Cardiac muscle cell (in vitro differentiated cells and primary cell): ENCODE measurements around the gene FGF14. TPM values are rescaled to one million over a fixed set of nuclear protein-coding genes. Genes with fewer than 3 reads are reported as not detected.

Source experiments
- DNase-seq, 2 donors: peaks; one replicate each; pipeline versions ENCODE4 v3.0.0 to v3.0.0-alpha.2; 2010 to 2017; ENCODE audit warnings: low read depth in 1 of 2, low spot score in 1 of 2
- H3K27ac ChIP-seq: fragments of 200-600 bp; sonication (generic); 2 replicates; pipeline ENCODE4 v1.5.1; 2016
- H3K27me3 ChIP-seq: fragments of 200-600 bp; sonication (generic); 2 replicates; pipeline ENCODE4 v1.6.0; 2016; ENCODE audit warnings: control low read depth
- H3K36me3 ChIP-seq: fragments of 200-600 bp; sonication (generic); 2 replicates; pipeline ENCODE4 v1.5.1; 2016; ENCODE audit warnings: control low read depth
- H3K4me1 ChIP-seq: fragments of 200-600 bp; sonication (generic); 2 replicates; pipeline ENCODE4 v1.8.1; 2017; ENCODE audit warnings: low read depth, mild to moderate bottlenecking, mixed run types
- H3K4me3 ChIP-seq: fragments of 200-600 bp; sonication (generic); 2 replicates; pipeline ENCODE4 v1.5.1; 2016; ENCODE audit warnings: mild to moderate bottlenecking
- H3K9me3 ChIP-seq: fragments of 200-600 bp; sonication (generic); 2 replicates; pipeline ENCODE4 v1.5.1; 2017; ENCODE audit warnings: low read depth, mild to moderate bottlenecking, control low read depth
- CTCF ChIP-seq: IDR thresholded peaks from 2 replicates; pipeline ENCODE4 v1.5.1; 2012; ENCODE audit warnings: low read depth, mild to moderate bottlenecking, low read length
- polyA plus RNA-seq: library from polyadenylated mRNA; unstranded; fragments of >200 nt; fragmentation: Nextera tagmentation; extraction: Ambion mirVana; gene quantifications from 2 replicates; pipeline ENCODE4 v1.2.1, GENCODE V29; 2016
- total RNA-seq: library from RNA; depleted of rRNA; stranded (reverse); fragments of >200 nt; gene quantifications from 2 replicates; pipeline ENCODE4 v1.2.3, GENCODE V29; 2016

Gene FGF14
- total and polyA plus RNA-seq, 2 experiments from 2014 or later: not detected

GRCh38 chr13:102191951-102192502 is 209.8 kb downstream of the FGF14 start:
- H3K27ac ChIP-seq: no peak overlapping the region
- DNase-seq: peak in 1 of 2 donors; percentile 10
- H3K36me3 ChIP-seq: no peaks in the 10 kb centered on the region
- no peaks in the 10 kb centered on the region for H3K27me3 ChIP-seq
- H3K4me3 ChIP-seq: no peak overlapping the region
- no peaks in the 10 kb centered on the region for H3K9me3 ChIP-seq
- TF ChIP-seq CTCF: no peak
- H3K4me1 ChIP-seq: no peaks in the 10 kb centered on the region

DNA sequence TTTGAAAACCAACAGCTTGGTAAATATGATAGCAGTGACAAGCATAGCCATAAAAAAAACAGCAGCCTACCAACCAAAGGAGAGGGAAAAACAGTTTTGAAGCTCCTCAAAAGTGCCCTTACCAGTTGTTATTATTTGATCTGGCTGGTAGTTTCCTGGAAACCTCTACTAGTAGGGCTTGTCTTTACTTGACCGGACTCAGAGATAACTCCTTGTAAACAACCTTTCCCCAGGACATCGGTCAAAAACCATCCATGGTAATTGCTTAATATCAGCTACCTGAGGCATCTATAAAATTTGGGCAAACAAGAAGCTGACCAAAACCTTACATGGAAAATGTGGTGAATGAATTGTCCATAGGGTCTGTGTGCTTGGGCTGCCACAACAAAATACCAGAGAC is 210.9 kb downstream of the FGF14 start:
- no peaks in the 10 kb centered on the region for H3K9me3 ChIP-seq

DNA sequence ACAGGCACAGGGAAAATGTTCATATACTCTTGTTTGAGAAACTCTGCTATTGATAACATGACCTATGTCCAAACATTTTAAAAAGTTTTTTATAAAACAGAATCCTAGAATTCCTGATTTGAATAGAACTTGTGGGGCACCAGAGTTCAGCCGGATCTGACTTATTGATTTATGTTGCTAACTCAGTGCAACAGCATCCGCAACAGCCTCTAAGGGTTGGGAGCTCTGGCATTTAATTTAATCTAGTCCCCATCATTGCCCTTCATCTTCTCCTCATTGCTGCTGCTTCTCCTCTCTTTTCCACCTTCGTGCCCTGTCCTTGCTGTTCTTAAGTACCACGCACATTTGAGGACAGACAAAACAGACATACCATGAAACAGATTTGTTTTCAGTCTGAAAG is 214.5 kb downstream of the FGF14 start:
- no peak for DNase-seq
- H3K4me1 ChIP-seq: no peaks in the 10 kb centered on the region
- H3K27ac ChIP-seq: no peak overlapping the region
- H3K4me3 ChIP-seq: no peak overlapping the region
- no peaks in the 10 kb centered on the region for H3K9me3 ChIP-seq
- no peaks in the 10 kb centered on the region for H3K27me3 ChIP-seq
- H3K36me3 ChIP-seq: no peaks in the 10 kb centered on the region
- TF ChIP-seq CTCF: no peak

More for the DNA sequence above, 210.9 kb downstream of the FGF14 start:
- H3K4me1 ChIP-seq: no peaks in the 10 kb centered on the region
- no peak for DNase-seq
- no peaks in the 10 kb centered on the region for H3K27me3 ChIP-seq
- H3K36me3 ChIP-seq: no peaks in the 10 kb centered on the region
- no peak overlapping the region for H3K4me3 ChIP-seq
- no peak overlapping the region for H3K27ac ChIP-seq
- TF ChIP-seq CTCF: no peak

- no peak overlapping the region for H3K27ac ChIP-seq
- no peaks in the 10 kb centered on the region for H3K9me3 ChIP-seq
- H3K36me3 ChIP-seq: no peaks in the 10 kb centered on the region
- no peak for TF ChIP-seq CTCF
- H3K4me3 ChIP-seq: no peak overlapping the region
- DNase-seq: no peak
- H3K27me3 ChIP-seq: no peaks in the 10 kb centered on the region
- no peaks in the 10 kb centered on the region for H3K4me1 ChIP-seq
Measured at GRCh38 chr13:102185375-102185984, 216.4 kb downstream of the FGF14 start.

DNA sequence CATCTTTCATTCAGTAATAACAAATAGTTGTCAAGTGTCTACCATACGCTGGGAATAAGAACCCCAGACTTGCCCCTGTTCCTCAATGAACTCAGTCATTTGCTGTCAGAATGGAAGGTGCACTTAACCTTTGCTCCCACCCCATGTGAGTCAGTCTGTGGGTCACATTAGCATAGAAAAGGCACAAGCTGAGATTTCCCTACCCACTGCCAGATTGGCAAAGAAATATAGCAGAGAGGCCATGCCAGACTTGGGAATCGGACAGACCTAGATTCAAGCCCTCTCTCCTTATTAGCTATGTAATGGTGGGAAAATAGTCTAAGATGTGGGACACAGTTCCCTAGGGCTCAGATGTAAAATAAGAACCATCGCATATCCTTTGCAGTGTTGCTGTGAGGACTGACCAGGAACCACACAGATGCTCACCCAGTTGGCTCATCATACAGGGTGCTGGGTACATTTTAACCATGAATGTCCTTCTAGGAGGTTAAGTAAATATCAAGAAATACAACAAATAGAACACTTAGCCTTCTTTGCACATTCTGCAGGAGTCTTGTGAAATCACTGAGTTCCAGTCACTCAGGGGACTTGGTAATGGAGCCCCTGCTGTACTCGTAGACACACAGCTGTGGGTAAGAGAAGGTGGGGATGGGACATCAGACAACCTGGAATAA is 218.2 kb downstream of the FGF14 start:
- TF ChIP-seq CTCF: no peak
- Histone ChIP-seq H3K4me3 (no peak overlapping the region), H3K36me3 (no peaks in the 10 kb centered on the region), H3K27me3 (no peaks in the 10 kb centered on the region), H3K9me3 (no peaks in the 10 kb centered on the region), H3K4me1 (no peaks in the 10 kb centered on the region), H3K27ac (no peak overlapping the region)
- DNase-seq: no peak
